ENCODE measurements around the gene SNTA1. TPM values are rescaled to one million over a fixed set of nuclear protein-coding genes. Genes with fewer than 3 reads are reported as not detected.
"Not testable (repeated sequence)": the region's sequence is repeated elsewhere in the genome, so short reads cannot be mapped to it uniquely, and the experiment has no call there.

SNTA1 gene
- total and polyA plus RNA-seq, 2 of the 8 experiments (the other 6 are each of a cell fraction or from before 2014, with no cell fraction given): 4.5 to 8.0 TPM

GRCh38 chr20:33423875-33424274 is 19.7 kb downstream of the SNTA1 start:
- H3K18ac ChIP-seq (ENCODE audit: extremely low read depth, low read length); H4K20me1 ChIP-seq (replicated peaks in 1 of 2; ENCODE audit: control insufficient read depth in 1 of 2, insufficient read depth in 2 of 2, low read length in 2 of 2); H2BK12ac ChIP-seq (ENCODE audit: low read depth, low read length); H2AFZ ChIP-seq (ENCODE audit: low read length); DNase-seq (ENCODE audit: low read depth in 1 of 2, low spot score in 2 of 2); H4K91ac ChIP-seq (replicated peaks; ENCODE audit: insufficient read length, low read length); FAIRE-seq; H2AK5ac ChIP-seq (ENCODE audit: low read depth, low read length); H2BK120ac ChIP-seq (replicated peaks; ENCODE audit: low read depth, low read length); H3K27me3 ChIP-seq (replicated peaks in 1 of 4; ENCODE audit: control insufficient read depth in 3 of 4, extremely low read depth in 1 of 4, insufficient read depth in 3 of 4, low read length in 3 of 4); H4K5ac ChIP-seq (ENCODE audit: insufficient read length, low read depth, low read length); H3K23ac ChIP-seq (ENCODE audit: insufficient read length); POLR2A ChIA-PET (ENCODE audit: partially characterized antibody); H4K8ac ChIP-seq (ENCODE audit: extremely low read depth, insufficient read depth, low read length); H3K4ac ChIP-seq (replicated peaks; ENCODE audit: insufficient read length, low read depth, low read length); H3K14ac ChIP-seq (ENCODE audit: insufficient read length); H3K9ac ChIP-seq (replicated peaks in 1 of 4; ENCODE audit: extremely low read depth in 1 of 4, low read depth in 3 of 4, low read length in 3 of 4); H2BK20ac ChIP-seq (ENCODE audit: low read length); H3K79me1 ChIP-seq (ENCODE audit: low read depth, low read length); H3K79me2 ChIP-seq (ENCODE audit: control insufficient read depth in 1 of 2, insufficient read depth in 2 of 2, low read length in 2 of 2); H3K4me2 ChIP-seq (ENCODE audit: insufficient read depth in 1 of 2, low read depth in 2 of 2, low read length in 2 of 2); H3K36me3 ChIP-seq (ENCODE audit: control insufficient read depth in 2 of 4, insufficient read depth in 4 of 4, low read length in 3 of 4); H3K23me2 ChIP-seq (ENCODE audit: low read depth, low read length); H3K27ac ChIP-seq (ENCODE audit: low read depth, low read length); H3K56ac ChIP-seq (replicated peaks; ENCODE audit: insufficient read length, low read depth, low read length); H2BK5ac ChIP-seq (ENCODE audit: low read depth, low read length); H3K4me3 ChIP-seq (ENCODE audit: extremely low read depth in 1 of 4, insufficient read depth in 2 of 4, low read depth in 3 of 4, low read length in 4 of 4); H3K9me3 ChIP-seq (ENCODE audit: insufficient read depth in 2 of 2, low read depth in 1 of 2, low read length in 1 of 2); H2BK15ac ChIP-seq (ENCODE audit: low read length); H3K4me1 ChIP-seq (replicated peaks in 1 of 4; ENCODE audit: control insufficient read depth in 3 of 4, insufficient read depth in 4 of 4, low read length in 3 of 4): not testable (repeated sequence)
- 95% methylated on average over 11 of the region's 11 CpGs; no CpG with 5 or more reads in 1 of the 2 experiments for WGBS, 2 experiments (ENCODE audit: extremely low coverage in 1 of 2, insufficient coverage in 1 of 2, insufficient read length in 1 of 2, insufficient replicate concordance in 2 of 2, low coverage in 1 of 2, low lambda C conversion rate in 2 of 2, missing lambda C conversion rate in 1 of 2)
- CTCF ChIA-PET (ENCODE audit: partially characterized antibody): interaction anchor here (1.5 kb wide), 1 partner anchor 14 kb away, joined by 3 read pairs; no protein-coding TSS in a partner anchor

Measured in H1 (cell line).